HepG2 (cell line): Measurements from ENCODE around the gene IL17C. TPM values are rescaled to one million over a fixed set of nuclear protein-coding genes. Genes with fewer than 3 reads are reported as not detected.

Experiments used
- DPF2 ChIP-seq: sonication (generic); formaldehyde crosslinking; IDR thresholded peaks from 2 replicates; pipeline ENCODE4 v1.4.0; 2020; ENCODE audit warnings: mild to moderate bottlenecking, low read depth, missing genetic modification reagents, borderline replicate concordance
- HMGXB4 ChIP-seq, 2 experiments: sonication (generic) in 1 of 2; formaldehyde crosslinking in 1 of 2; IDR thresholded peaks; 2 replicates each; pipeline versions ENCODE4 v1.4.0 to v1.6.1; 2018 to 2020; ENCODE audit warnings: missing genetic modification reagents in 2 of 2, borderline replicate concordance in 1 of 2, low read depth in 1 of 2, mild to moderate bottlenecking in 1 of 2, missing biosample characterization in 1 of 2
- KIAA2018 ChIP-seq: sonication (generic); formaldehyde crosslinking; IDR thresholded peaks from 2 replicates; pipeline ENCODE4 v1.5.0; 2020; ENCODE audit warnings: mild to moderate bottlenecking, missing genetic modification reagents, borderline replicate concordance
- TRIM22 ChIP-seq: fragments of 450-650 bp; IDR thresholded peaks from 2 replicates; pipeline ENCODE4 v1.6.1; 2017
- UBTF ChIP-seq: sonication (generic); formaldehyde crosslinking; IDR thresholded peaks from 2 replicates; pipeline ENCODE4 v1.4.0; 2020; ENCODE audit warnings: mild to moderate bottlenecking, missing genetic modification reagents
- ZNF274 ChIP-seq: sonication (generic); formaldehyde crosslinking; IDR thresholded peaks from 2 replicates; pipeline ENCODE4 v1.5.1; 2020; ENCODE audit warnings: mild to moderate bottlenecking, missing genetic modification reagents
- ZNF607 ChIP-seq: sonication (generic); formaldehyde crosslinking; IDR thresholded peaks from 2 replicates; pipeline ENCODE4 v1.5.1; 2020; ENCODE audit warnings: missing genetic modification reagents, mild to moderate bottlenecking, borderline replicate concordance
- ZNF703 ChIP-seq: sonication (generic); formaldehyde crosslinking; IDR thresholded peaks from 2 replicates; pipeline ENCODE4 v1.5.1; 2020; ENCODE audit warnings: missing genetic modification reagents, mild to moderate bottlenecking, moderate library complexity, borderline replicate concordance
- ZSCAN9 ChIP-seq: IDR thresholded peaks from 2 replicates; pipeline ENCODE4 v1.6.1; 2016; ENCODE audit warnings: borderline replicate concordance
- polyA plus RNA-seq, 8 experiments: library from polyadenylated mRNA; depleted of rRNA in 3 of 8; stranded (reverse) in 7 of 8; unstranded in 1 of 8; fragments of >200 nt; fragmentation: Illumina TruSeq in 4 of 8; extraction: Trizol in 4 of 8; gene quantifications; 2 replicates each; pipeline versions ENCODE4 v1.2.1 to v1.2.3, GENCODE V29; 2011 to 2016; ENCODE audit warnings: low read depth in 4 of 8, missing spikeins in 1 of 8, mixed read lengths in 1 of 8; ENCODE audit not compliant: insufficient read depth in 1 of 8
- total RNA-seq, 5 experiments: library from RNA; depleted of rRNA; stranded (reverse); fragments of >200 nt; fragmentation: Illumina TruSeq; extraction: Trizol; gene quantifications; 2 replicates each; pipeline ENCODE4 v1.2.3, GENCODE V29; 2016; ENCODE audit warnings: low read depth in 1 of 5

The IL17C gene
- total and polyA plus RNA-seq, 2 of the 13 experiments (the other 11 are each of a cell fraction or from before 2014, with no cell fraction given), result not detected

- TF ChIP-seq KIAA2018, result no peak
- TF ChIP-seq ZSCAN9 (CRISPR knock-in tag), result no peak
- no peak for TF ChIP-seq TRIM22
- TF ChIP-seq UBTF, result peak; percentile 68; the same call in 1 of the 2 replicates
- TF ChIP-seq ZNF607, result 0 out of 2 replicates have a peak, but pooled peaks have one; percentile 66
- no peak for TF ChIP-seq ZNF274 (CRISPR knock-in tag)
- no peak; the same call in 1 of the 2 replicates for TF ChIP-seq DPF2 (CRISPR knock-in tag)
- peak; percentile 14; the same call in 1 of the 2 replicates for TF ChIP-seq ZNF703 (CRISPR knock-in tag)
- TF ChIP-seq HMGXB4 (CRISPR knock-in tag; IDR thresholded peaks at IDR 0.05; ENCODE audit: borderline replicate concordance in 1 of 2, low read depth in 1 of 2), result peak in 1 of 2 experiments; percentile 37; a peak in 3 of 4 replicates
Measured at GRCh38 chr16:88649924-88650748, 11.8 kb downstream of the IL17C start (continued).
